Measurements from ENCODE around the gene HBP1.

DNA sequence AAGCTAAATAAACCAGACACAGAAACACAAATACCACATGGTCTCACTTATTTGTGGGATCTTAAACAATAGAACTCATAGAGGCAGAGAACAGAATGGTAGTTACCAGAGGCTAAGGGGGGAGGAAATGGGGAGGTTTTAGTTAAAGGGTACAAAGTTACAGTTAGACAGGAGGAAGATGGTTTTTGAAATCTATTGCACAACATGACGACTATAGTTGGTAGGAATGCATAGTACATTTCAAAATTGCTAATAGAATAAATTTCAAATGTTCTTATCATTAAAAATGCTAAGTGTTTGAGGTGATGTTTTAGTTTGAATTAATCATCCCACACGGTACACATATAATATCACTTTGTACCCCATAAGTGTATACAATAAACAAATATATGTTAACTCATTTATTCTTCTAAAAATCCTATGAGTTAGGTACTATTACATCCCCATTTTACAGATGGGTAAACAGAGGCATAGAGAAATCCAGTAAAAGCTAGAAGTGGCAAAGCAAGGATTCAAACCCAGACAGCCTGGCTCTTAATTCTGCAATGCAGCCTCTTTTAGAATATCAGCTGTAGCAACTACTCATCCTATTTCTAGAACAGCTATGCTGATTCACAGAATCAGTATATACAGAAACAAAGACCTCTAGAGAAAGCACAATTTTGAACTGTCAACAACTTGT lies 50.9 kb downstream of the HBP1 start:
- TF ChIP-seq, protein P1, sequence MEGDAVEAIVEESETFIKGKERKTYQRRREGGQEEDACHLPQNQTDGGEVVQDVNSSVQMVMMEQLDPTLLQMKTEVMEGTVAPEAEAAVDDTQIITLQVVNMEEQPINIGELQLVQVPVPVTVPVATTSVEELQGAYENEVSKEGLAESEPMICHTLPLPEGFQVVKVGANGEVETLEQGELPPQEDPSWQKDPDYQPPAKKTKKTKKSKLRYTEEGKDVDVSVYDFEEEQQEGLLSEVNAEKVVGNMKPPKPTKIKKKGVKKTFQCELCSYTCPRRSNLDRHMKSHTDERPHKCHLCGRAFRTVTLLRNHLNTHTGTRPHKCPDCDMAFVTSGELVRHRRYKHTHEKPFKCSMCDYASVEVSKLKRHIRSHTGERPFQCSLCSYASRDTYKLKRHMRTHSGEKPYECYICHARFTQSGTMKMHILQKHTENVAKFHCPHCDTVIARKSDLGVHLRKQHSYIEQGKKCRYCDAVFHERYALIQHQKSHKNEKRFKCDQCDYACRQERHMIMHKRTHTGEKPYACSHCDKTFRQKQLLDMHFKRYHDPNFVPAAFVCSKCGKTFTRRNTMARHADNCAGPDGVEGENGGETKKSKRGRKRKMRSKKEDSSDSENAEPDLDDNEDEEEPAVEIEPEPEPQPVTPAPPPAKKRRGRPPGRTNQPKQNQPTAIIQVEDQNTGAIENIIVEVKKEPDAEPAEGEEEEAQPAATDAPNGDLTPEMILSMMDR (IDR thresholded peaks at IDR 0.05; ENCODE audit: control extremely low read depth in 1 of 3, insufficient read depth in 1 of 3, low read depth in 1 of 3, low read length in 3 of 3), result no peak
- no peak for TF ChIP-seq POLR2A (IDR thresholded peaks at IDR 0.05; ENCODE audit: control extremely low read depth in 1 of 2, low read depth in 2 of 2, low read length in 2 of 2)
- no peak for TF ChIP-seq CREB1 (IDR thresholded peaks at IDR 0.05)
- no peak for TF ChIP-seq SAP30 (IDR thresholded peaks at IDR 0.05; ENCODE audit: insufficient read depth, insufficient replicate concordance, low read length)
- TF ChIP-seq BACH1 (IDR thresholded peaks at IDR 0.05; ENCODE audit: low read length), result no peak
- no peak for TF ChIP-seq TEAD4 (IDR thresholded peaks at IDR 0.05; ENCODE audit: low read depth, low read length)
- TF ChIP-seq TAF1 (IDR thresholded peaks at IDR 0.05; ENCODE audit: low read depth, low read length), result no peak
- TF ChIP-seq EZH2 (IDR thresholded peaks at IDR 0.05; ENCODE audit: low read depth, low read length, severe bottlenecking), result no peak
- no peak for TF ChIP-seq TCF12 (IDR thresholded peaks at IDR 0.05; ENCODE audit: low read depth, low read length)
- TF ChIP-seq CHD2 (IDR thresholded peaks at IDR 0.05; ENCODE audit: low read length), result no peak

Data from H1 (cell line).